ENCODE measurements around the gene HVCN1. TPM values are rescaled to one million over a fixed set of nuclear protein-coding genes. Genes with fewer than 3 reads are reported as not detected.
"Not testable (repeated sequence)": the region's sequence is repeated elsewhere in the genome, so short reads cannot be mapped to it uniquely, and the experiment has no call there.

HVCN1 gene
- total RNA-seq, 1 donor = 5.6 TPM

GRCh38 chr12:110728628-110729027 lies 39.7 kb upstream of the HVCN1 start:
- no peak for DNase-seq (ENCODE audit: low read depth)
- TF ChIP-seq, protein P1, sequence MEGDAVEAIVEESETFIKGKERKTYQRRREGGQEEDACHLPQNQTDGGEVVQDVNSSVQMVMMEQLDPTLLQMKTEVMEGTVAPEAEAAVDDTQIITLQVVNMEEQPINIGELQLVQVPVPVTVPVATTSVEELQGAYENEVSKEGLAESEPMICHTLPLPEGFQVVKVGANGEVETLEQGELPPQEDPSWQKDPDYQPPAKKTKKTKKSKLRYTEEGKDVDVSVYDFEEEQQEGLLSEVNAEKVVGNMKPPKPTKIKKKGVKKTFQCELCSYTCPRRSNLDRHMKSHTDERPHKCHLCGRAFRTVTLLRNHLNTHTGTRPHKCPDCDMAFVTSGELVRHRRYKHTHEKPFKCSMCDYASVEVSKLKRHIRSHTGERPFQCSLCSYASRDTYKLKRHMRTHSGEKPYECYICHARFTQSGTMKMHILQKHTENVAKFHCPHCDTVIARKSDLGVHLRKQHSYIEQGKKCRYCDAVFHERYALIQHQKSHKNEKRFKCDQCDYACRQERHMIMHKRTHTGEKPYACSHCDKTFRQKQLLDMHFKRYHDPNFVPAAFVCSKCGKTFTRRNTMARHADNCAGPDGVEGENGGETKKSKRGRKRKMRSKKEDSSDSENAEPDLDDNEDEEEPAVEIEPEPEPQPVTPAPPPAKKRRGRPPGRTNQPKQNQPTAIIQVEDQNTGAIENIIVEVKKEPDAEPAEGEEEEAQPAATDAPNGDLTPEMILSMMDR (IDR thresholded peaks at IDR 0.05; ENCODE audit: insufficient read depth, low read depth, low read length) = no peak

DNA sequence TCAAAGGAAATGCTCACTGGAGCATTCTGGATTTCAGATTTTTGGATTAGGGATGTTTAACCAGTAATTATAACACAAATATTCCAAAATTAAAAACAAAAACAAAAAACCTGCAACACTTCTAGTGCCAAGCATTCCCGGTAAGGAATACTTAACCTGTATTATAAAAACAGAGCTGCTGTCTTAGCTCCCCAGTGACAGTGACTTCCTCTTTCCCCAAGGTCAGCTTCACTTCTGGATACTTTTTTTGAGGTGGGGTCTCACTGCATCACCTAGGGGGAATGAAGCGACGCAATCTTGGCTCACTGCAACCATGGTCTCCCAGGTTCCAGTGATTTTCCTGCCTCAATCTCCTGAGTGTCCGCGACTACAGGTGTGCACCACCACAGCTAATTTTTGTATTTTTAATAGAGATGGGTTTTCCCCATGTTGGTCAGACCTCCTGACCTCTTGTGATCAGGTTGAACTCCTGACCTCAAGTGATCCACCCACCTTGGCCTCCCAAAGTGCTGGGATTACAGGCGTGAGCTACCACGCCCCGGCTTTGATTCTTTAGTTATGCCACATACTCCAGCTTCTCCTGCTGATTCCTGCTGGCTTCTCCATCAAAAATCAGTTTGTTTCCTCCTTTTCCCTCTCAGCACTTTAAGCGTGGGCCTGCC lies 37.9 kb upstream of the HVCN1 start:
- no peak for DNase-seq (ENCODE audit: low read depth)
- TF ChIP-seq, protein P1 (IDR thresholded peaks at IDR 0.05; ENCODE audit: insufficient read depth, low read depth, low read length) = no peak
- H3K4me3 ChIP-seq (ENCODE audit: low read depth, low read length) = no peak overlapping the region

More at GRCh38 chr12:110728628-110729027, 39.7 kb upstream of the HVCN1 start:
- H3K4me3 ChIP-seq (ENCODE audit: low read depth, low read length) = no peak overlapping the region

DNA sequence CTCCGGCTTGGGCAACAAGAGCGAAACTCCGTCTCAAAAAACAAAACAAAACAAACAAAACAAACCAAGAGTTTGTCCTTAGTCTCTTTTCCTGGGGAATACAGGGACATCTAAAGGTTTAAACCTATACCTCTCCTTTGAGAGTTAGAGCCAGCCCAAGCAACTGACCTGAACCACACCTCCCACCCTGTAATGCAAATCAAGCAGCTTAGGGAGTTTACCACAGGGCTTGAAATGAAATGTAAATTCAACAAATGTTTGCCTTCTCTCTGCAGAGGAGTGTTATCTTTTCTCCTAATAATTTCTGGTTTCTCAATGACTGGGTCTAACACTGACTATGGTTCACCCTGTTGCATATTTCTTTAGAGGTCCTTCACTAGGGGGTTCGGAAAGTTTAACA lies 37.1 kb upstream of the HVCN1 start:
- TF ChIP-seq, protein P1 (IDR thresholded peaks at IDR 0.05; ENCODE audit: insufficient read depth, low read depth, low read length) = no peak
- no peak for DNase-seq (ENCODE audit: low read depth)
- H3K4me3 ChIP-seq (ENCODE audit: low read depth, low read length) = no peak overlapping the region

GRCh38 chr12:110725267-110725666 lies 36.4 kb upstream of the HVCN1 start:
- no peak for DNase-seq (ENCODE audit: low read depth)
- H3K4me3 ChIP-seq (ENCODE audit: low read depth, low read length) = no peak overlapping the region
- TF ChIP-seq, protein P1 (IDR thresholded peaks at IDR 0.05; ENCODE audit: insufficient read depth, low read depth, low read length) = no peak

- DNase-seq (ENCODE audit: low read depth); H3K4me3 ChIP-seq (ENCODE audit: low read depth, low read length): not testable (repeated sequence)
Measured at GRCh38 chr12:110722892-110723291, 34.0 kb upstream of the HVCN1 start.

DNA sequence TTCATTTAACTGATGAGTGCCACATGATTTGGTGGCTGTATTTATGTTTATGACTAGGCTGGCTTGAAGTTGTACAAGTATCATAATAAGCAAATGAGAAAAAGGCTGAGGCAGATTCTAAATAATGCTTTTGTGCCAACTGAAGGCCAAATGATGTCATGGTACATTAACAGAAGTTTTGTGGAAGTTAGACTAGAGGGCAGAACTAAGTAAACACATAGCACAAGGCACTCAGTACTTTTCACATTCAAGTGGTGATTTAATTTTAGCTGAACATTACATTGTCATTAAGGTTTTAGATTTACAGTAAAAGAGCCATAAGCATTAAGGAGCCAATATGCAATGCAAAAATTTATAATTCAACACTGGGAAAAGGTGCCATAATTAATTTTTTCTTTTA lies 32.7 kb upstream of the HVCN1 start:
- TF ChIP-seq, protein P1 (IDR thresholded peaks at IDR 0.05; ENCODE audit: insufficient read depth, low read depth, low read length) = no peak
- no peak for DNase-seq (ENCODE audit: low read depth)
- no peak overlapping the region for H3K4me3 ChIP-seq (ENCODE audit: low read depth, low read length)

DNA sequence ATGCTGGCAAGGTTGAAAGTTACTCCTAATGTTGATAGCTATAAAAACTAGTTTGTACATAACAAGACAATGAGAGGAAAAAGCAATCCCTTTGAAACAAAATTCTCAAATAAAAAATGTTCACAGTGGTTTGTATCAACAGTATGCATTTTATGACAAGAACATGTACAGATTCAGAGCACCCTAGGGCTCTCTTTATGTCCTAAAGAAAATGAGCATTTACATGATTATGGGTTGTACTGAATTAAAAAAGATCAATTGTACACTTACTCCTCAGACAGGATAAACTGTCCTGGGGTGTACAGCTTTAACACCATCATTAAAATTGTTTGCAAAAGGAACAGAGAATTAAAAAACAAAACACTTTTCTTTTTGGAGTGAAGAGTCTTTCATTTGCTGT lies 31.6 kb upstream of the HVCN1 start:
- no peak overlapping the region for H3K4me3 ChIP-seq (ENCODE audit: low read depth, low read length)
- TF ChIP-seq, protein P1 (IDR thresholded peaks at IDR 0.05; ENCODE audit: insufficient read depth, low read depth, low read length) = no peak
- no peak for DNase-seq (ENCODE audit: low read depth)
